NOMO-1 treated with dmso at 0.1 percent for 144 hours (cell line): ENCODE data around the gene ARID5B.

Experiments
- DNase-seq: peaks from one replicate; lab custom pipeline; 2025; ENCODE audit not compliant: unreplicated experiment; lab: John Stamatoyannopoulos, UW

ARID5B gene

DNA sequence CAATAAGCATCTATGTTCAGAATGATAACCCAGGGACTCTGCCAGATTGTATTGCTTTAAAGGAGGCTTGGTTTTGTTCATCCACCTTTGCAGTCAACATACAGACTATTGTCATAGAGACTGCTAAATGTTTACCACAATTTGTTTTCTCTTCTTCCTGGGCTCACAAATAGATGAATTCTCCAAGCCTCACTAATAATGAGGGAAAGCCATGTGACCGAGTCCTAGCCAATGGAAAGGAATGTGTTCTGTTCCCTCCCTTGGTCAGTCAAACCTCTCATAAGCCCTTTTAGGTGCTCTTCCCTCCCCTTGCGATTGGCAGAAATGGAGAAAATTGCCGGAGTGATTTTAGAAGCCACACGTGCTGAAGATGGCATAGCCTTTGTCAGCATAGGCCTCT, 230.2 kb downstream of the ARID5B start:
- no peak for DNase-seq

DNA sequence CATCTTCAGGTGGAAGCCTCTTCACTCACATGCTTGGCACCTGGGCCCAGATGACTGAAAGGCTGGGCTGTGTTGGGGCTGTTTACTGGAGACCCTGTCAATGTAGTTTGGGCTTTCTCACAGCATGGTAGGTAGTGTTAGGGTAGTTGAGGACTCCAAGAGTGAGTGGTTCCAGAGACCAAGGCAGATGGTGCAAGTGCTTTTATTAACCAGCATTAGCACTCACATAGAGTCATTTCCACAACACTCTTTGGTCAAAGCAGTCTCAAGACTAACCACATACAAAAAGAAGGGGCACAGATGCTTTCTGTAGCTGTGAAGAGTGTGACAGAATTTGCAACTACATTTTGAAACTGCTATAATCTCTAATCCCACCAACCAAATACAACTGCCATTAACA, 232.1 kb downstream of the ARID5B start:
- DNase-seq = no peak

DNA sequence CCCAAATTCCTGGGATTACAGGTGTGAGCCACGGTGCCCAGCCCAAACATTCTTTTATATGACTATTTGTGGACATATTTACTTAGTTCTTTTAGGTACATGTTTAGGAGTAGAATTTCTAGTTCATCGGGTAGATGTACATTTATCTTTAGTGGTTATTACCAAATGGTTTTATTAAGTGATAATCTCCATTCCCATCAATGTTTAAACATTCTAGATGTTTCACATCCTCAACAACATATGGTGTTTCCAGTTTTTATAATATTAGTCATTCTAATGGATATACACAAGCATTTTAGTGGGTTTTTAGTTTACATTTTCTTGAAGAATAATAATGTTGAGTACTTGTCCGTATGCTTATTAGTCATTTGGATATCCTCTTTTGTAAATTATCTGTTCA, 235.4 kb downstream of the ARID5B start:
- no peak for DNase-seq
